A549 (cell line): ENCODE measurements around the gene GTF3C1. TPM values are rescaled to one million over a fixed set of nuclear protein-coding genes. Genes with fewer than 3 reads are reported as not detected.

ENCODE experiments used
- ATAC-seq, 2 experiments: fragments of 200-7000 bp in 1 of 2; fragments of >200 bp in 1 of 2; cut with Nextera tagmentation in 1 of 2; cut with Tn5 transposase in 1 of 2; 3 replicates each; pipeline versions ENCODE4 v1.8.0 to v1.9.1; 2018 to 2020; ENCODE audit warnings: mild to moderate bottlenecking in 1 of 2, moderate library complexity in 1 of 2
- CTCF ChIA-PET: fragments of 300-600 bp; sonication (Branson Sonifier 250); formaldehyde crosslinking; extraction: SDS; loops from one replicate; lab custom pipeline; 2021; ENCODE audit warnings: antibody characterized with exemption, inconsistent platforms; lab: Yijun Ruan, JAX
- POLR2A ChIA-PET: fragments of 350-600 bp; formaldehyde crosslinking; extraction: SDS; loops from one replicate; lab custom pipeline; 2021; ENCODE audit warnings: antibody characterized with exemption, inconsistent platforms; lab: Yijun Ruan, JAX
- DNase-seq, 2 experiments: peaks; one replicate each; pipeline versions ENCODE4 v3.0.0 to v3.0.0-alpha.2; 2011 to 2016; ENCODE audit warnings: low read depth in 1 of 2, low spot score in 1 of 2
- FAIRE-seq: peaks from 2 replicates; lab custom pipeline; 2011; peaks lifted over from hg19 to GRCh38; lab: Jason Lieb, UNC
- H3K27ac ChIP-seq, 2 experiments: fragments of >200 bp; sonication (Bioruptor Twin); formaldehyde crosslinking; 3 replicates each; pipeline ENCODE4 v1.5.1; 2016 to 2017
- H3K4me1 ChIP-seq: fragments of >200 bp; sonication (Bioruptor Twin); formaldehyde crosslinking; 3 replicates; pipeline ENCODE4 v1.6.1; 2016
- H3K4me2 ChIP-seq: fragments of >200 bp; sonication (Bioruptor Twin); formaldehyde crosslinking; 3 replicates; pipeline ENCODE4 v1.6.1; 2016
- H3K4me3 ChIP-seq: fragments of >200 bp; sonication (Bioruptor Twin); formaldehyde crosslinking; 3 replicates; pipeline ENCODE4 v1.5.1; 2016
- H3K9me3 ChIP-seq: fragments of >200 bp; sonication (Bioruptor Twin); formaldehyde crosslinking; 3 replicates; pipeline ENCODE4 v1.6.1; 2016
- ATOH8 ChIP-seq: fragments of 250-450 bp; sonication (Bioruptor Pico); IDR thresholded peaks from 2 replicates; pipeline ENCODE4 v1.5.0; 2020; ENCODE audit warnings: low read depth, mild to moderate bottlenecking, moderate library complexity
- BHLHE40 ChIP-seq: IDR thresholded peaks from 2 replicates; pipeline ENCODE4 v1.6.1; 2012; ENCODE audit warnings: low read depth, low read length, inconsistent platforms
- CBX2 ChIP-seq: fragments of 200-600 bp; sonication (generic); IDR thresholded peaks from 2 replicates; pipeline ENCODE4 v1.6.1; 2016; ENCODE audit warnings: low read depth, mild to moderate bottlenecking, borderline replicate concordance
- CBX8 ChIP-seq: fragments of 200-600 bp; sonication (generic); IDR thresholded peaks from 2 replicates; pipeline ENCODE4 v1.6.1; 2016
- CEBPB ChIP-seq, 2 experiments: fragments of >200 bp in 1 of 2; sonication (Bioruptor Twin) in 1 of 2; formaldehyde crosslinking in 1 of 2; IDR thresholded peaks; 2 replicates each; pipeline ENCODE4 v1.6.1; 2012 to 2016
- CHD2 ChIP-seq: fragments of 150-350 bp; IDR thresholded peaks from 2 replicates; pipeline ENCODE4 v1.6.1; 2014; ENCODE audit warnings: low read length; ENCODE audit not compliant: partially characterized antibody
- EHF ChIP-seq: fragments of 250-450 bp; sonication (Bioruptor Pico); IDR thresholded peaks from 2 replicates; pipeline ENCODE4 v1.5.0; 2020; ENCODE audit warnings: mild to moderate bottlenecking
- EP300 ChIP-seq, 2 experiments: fragments of >200 bp; sonication (Bioruptor Twin); formaldehyde crosslinking; IDR thresholded peaks; 2 replicates in 1 of 2; 3 replicates in 1 of 2; pipeline ENCODE4 v1.6.1; 2016 to 2017
- ESRRA ChIP-seq: fragments of 150-350 bp; IDR thresholded peaks from 2 replicates; pipeline ENCODE4 v1.6.1; 2014; ENCODE audit warnings: mild to moderate bottlenecking, low read length, borderline replicate concordance
- FOSB ChIP-seq: fragments of 250-450 bp; sonication (Bioruptor Pico); IDR thresholded peaks from 2 replicates; pipeline ENCODE4 v1.5.0; 2020; ENCODE audit warnings: mild to moderate bottlenecking, moderate library complexity
- FOSL2 ChIP-seq, 2 experiments: fragments of 450-650 bp in 1 of 2; fragments of >200 bp in 1 of 2; sonication (Bioruptor Twin) in 1 of 2; formaldehyde crosslinking; IDR thresholded peaks; 2 replicates each; pipeline versions ENCODE4 v1.5.0 to v1.6.1; 2016 to 2020; ENCODE audit warnings: mild to moderate bottlenecking in 1 of 2, moderate library complexity in 1 of 2
- FOXS1 ChIP-seq: fragments of 250-450 bp; sonication (Bioruptor Pico); IDR thresholded peaks from 2 replicates; pipeline ENCODE4 v1.5.0; 2020; ENCODE audit warnings: mild to moderate bottlenecking, moderate library complexity
- HES2 ChIP-seq: fragments of >200 bp; sonication (Bioruptor Twin); formaldehyde crosslinking; IDR thresholded peaks from 2 replicates; pipeline ENCODE4 v1.6.1; 2016
- HMGXB4 ChIP-seq: fragments of 250-450 bp; sonication (Bioruptor Pico); IDR thresholded peaks from 2 replicates; pipeline ENCODE4 v1.5.0; 2021; ENCODE audit warnings: mild to moderate bottlenecking, moderate library complexity, borderline replicate concordance
- HOXA7 ChIP-seq: fragments of 250-450 bp; sonication (Bioruptor Pico); IDR thresholded peaks from 2 replicates; pipeline ENCODE4 v1.5.0; 2020; ENCODE audit warnings: mild to moderate bottlenecking, moderate library complexity
- KDM1A ChIP-seq: fragments of 200-600 bp; sonication (generic); IDR thresholded peaks from 2 replicates; pipeline ENCODE4 v1.6.1; 2016; ENCODE audit warnings: low read depth, mild to moderate bottlenecking
- KDM5A ChIP-seq: fragments of 200-600 bp; sonication (generic); IDR thresholded peaks from 2 replicates; pipeline ENCODE4 v1.6.1; 2016; ENCODE audit warnings: antibody characterized with exemption, mild to moderate bottlenecking
- MAX ChIP-seq: IDR thresholded peaks from 2 replicates; pipeline ENCODE4 v1.6.1; 2012
- MAZ ChIP-seq: fragments of 150-350 bp; IDR thresholded peaks from 2 replicates; pipeline ENCODE4 v1.6.1; 2014; ENCODE audit warnings: antibody characterized with exemption, low read depth, low read length, borderline replicate concordance
- NPAS2 ChIP-seq: fragments of 250-450 bp; sonication (Bioruptor Pico); IDR thresholded peaks from 2 replicates; pipeline ENCODE4 v1.8.0; 2022; ENCODE audit warnings: mild to moderate bottlenecking, moderate library complexity, borderline replicate concordance
- NR3C1 ChIP-seq: fragments of >200 bp; sonication (Bioruptor Twin); formaldehyde crosslinking; IDR thresholded peaks from 3 replicates; pipeline ENCODE4 v1.6.1; 2017
- PHF8 ChIP-seq: fragments of 200-600 bp; sonication (generic); IDR thresholded peaks from 2 replicates; pipeline ENCODE4 v1.6.1; 2016; ENCODE audit warnings: low read depth, mild to moderate bottlenecking, antibody characterized with exemption, moderate library complexity, borderline replicate concordance
- POLR2A ChIP-seq: IDR thresholded peaks from 2 replicates; pipeline ENCODE4 v1.6.1; 2012; ENCODE audit warnings: mild to moderate bottlenecking, low read length
- POLR2AphosphoS2 ChIP-seq: conservative IDR thresholded peaks from 2 replicates; pipeline ENCODE4 v1.6.1; 2012; ENCODE audit warnings: low read length, improper control_type of control experiment, inconsistent platforms
- RCOR1 ChIP-seq: fragments of 150-350 bp; IDR thresholded peaks from 2 replicates; pipeline ENCODE4 v1.6.1; 2014; ENCODE audit warnings: antibody characterized with exemption, low read length, low read depth
- RFX5 ChIP-seq: fragments of 450-650 bp; IDR thresholded peaks from 2 replicates; pipeline ENCODE4 v1.7.1; 2014; ENCODE audit warnings: antibody characterized with exemption, mild to moderate bottlenecking, moderate library complexity
- SREBF2 ChIP-seq: fragments of 450-650 bp; IDR thresholded peaks from 2 replicates; pipeline ENCODE4 v1.6.1; 2014; ENCODE audit warnings: mild to moderate bottlenecking, moderate library complexity
- ZC3H11A ChIP-seq: fragments of 450-650 bp; IDR thresholded peaks from 2 replicates; pipeline ENCODE4 v1.6.1; 2014; ENCODE audit warnings: antibody characterized with exemption, mild to moderate bottlenecking
- ZNF302 ChIP-seq: fragments of 250-450 bp; sonication (Bioruptor Pico); IDR thresholded peaks from 2 replicates; pipeline ENCODE4 v1.9.0; 2021; ENCODE audit warnings: inconsistent platforms, mild to moderate bottlenecking, moderate library complexity
- WGBS: methylation state at CpG from one replicate; pipeline ENCODE4 v1.1.6; 2017; ENCODE audit errors: missing lambda C conversion rate; 5-methylcytosine and 5-hydroxymethylcytosine counted together
- polyA plus RNA-seq, 4 experiments: library from polyadenylated mRNA; depleted of rRNA in 3 of 4; stranded (reverse); fragments of >200 nt; fragmentation: RNase III in 1 of 4; extraction: RNeasy Plus Mini Kit Qiagen cat#74134 plus additional on column Dnase treatment in 1 of 4; gene quantifications; 2 replicates in 3 of 4; 3 replicates in 1 of 4; pipeline ENCODE4 v1.2.3, GENCODE V29; 2011 to 2017
- TF ChIP-seq, protein P1 (sequence below): IDR thresholded peaks from 2 replicates; pipeline ENCODE4 v1.6.1; 2012; ENCODE audit warnings: low read depth, borderline replicate concordance

The GTF3C1 gene
- polyA plus RNA-seq, 2 of the 4 experiments (the other 2 are of a cell fraction) = 41.6 to 54.2 TPM

GRCh38 chr16:27441276-27441675, 108.4 kb downstream of the GTF3C1 start:
- no peak overlapping the region for H3K27ac ChIP-seq
- H3K9me3 ChIP-seq = peaks cover 19% of the 10 kb centered on the region
- POLR2A ChIA-PET = no interaction called here
- TF ChIP-seq RCOR1 = no peak
- TF ChIP-seq CEBPB (IDR thresholded peaks at IDR 0.05) = no peak
- no peak for TF ChIP-seq HES2
- no peak for TF ChIP-seq CBX8
- no peak for TF ChIP-seq MAZ
- TF ChIP-seq PHF8 = no peak
- no peak for TF ChIP-seq FOSB (CRISPR knock-in tag)
- no peak for TF ChIP-seq CBX2
- TF ChIP-seq ATOH8 (CRISPR knock-in tag) = no peak
- no peak for TF ChIP-seq KDM1A
- TF ChIP-seq NR3C1 = no peak
- TF ChIP-seq ZNF302 (CRISPR knock-in tag) = no peak
- TF ChIP-seq ESRRA = no peak
- no peak for TF ChIP-seq CHD2
- no peak for TF ChIP-seq ZC3H11A
- no peak for TF ChIP-seq HMGXB4 (CRISPR knock-in tag)
- no peak for TF ChIP-seq BHLHE40
- no peak for TF ChIP-seq RFX5
- no peak for TF ChIP-seq POLR2A
- TF ChIP-seq HOXA7 (CRISPR knock-in tag) = no peak
- H3K4me1 ChIP-seq = no peaks in the 10 kb centered on the region
- whole genome bisulfite sequencing = 45% methylated on average over 5 of the region's 5 CpGs
- H3K4me2 ChIP-seq = no peak overlapping the region
- DNase-seq (no peak), FAIRE-seq (no peak), ATAC-seq (no peak)
- CTCF ChIA-PET = no interaction called here
- no peak overlapping the region for H3K4me3 ChIP-seq

GRCh38 chr16:27439271-27440018, 110.3 kb downstream of the GTF3C1 start:
- peaks cover 7% of the 10 kb centered on the region for H3K9me3 ChIP-seq
- ChIA-PET POLR2A (no interaction called here), CTCF (interaction anchor here (1.2 to 1.5 kb wide), 3 partner anchors 17 to 286 kb away, joined by 3 to 4 read pairs (median 3); no protein-coding TSS in a partner anchor)
- no peak overlapping the region for H3K4me2 ChIP-seq
- no peak for FAIRE-seq
- no peak for TF ChIP-seq MAX
- TF ChIP-seq RCOR1 = no peak
- no peak for TF ChIP-seq SREBF2
- TF ChIP-seq POLR2A = no peak
- TF ChIP-seq ZC3H11A = no peak
- TF ChIP-seq, protein P1, sequence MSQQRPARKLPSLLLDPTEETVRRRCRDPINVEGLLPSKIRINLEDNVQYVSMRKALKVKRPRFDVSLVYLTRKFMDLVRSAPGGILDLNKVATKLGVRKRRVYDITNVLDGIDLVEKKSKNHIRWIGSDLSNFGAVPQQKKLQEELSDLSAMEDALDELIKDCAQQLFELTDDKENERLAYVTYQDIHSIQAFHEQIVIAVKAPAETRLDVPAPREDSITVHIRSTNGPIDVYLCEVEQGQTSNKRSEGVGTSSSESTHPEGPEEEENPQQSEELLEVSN = no peak
- TF ChIP-seq KDM5A = no peak
- no peak for TF ChIP-seq POLR2AphosphoS2
- no peak for TF ChIP-seq NPAS2 (CRISPR knock-in tag)
- no peak for TF ChIP-seq EHF (CRISPR knock-in tag)
- no peak for TF ChIP-seq FOSL2 (IDR thresholded peaks at IDR 0.05)
- TF ChIP-seq FOSL2 (CRISPR knock-in tag; IDR thresholded peaks at IDR 0.05) = no peak
- TF ChIP-seq EP300 (IDR thresholded peaks at IDR 0.05) = no peak
- no peak for TF ChIP-seq ZNF302 (CRISPR knock-in tag)
- TF ChIP-seq HES2 = no peak
- TF ChIP-seq HOXA7 (CRISPR knock-in tag) = no peak
- TF ChIP-seq FOXS1 = no peak
- no peaks in the 10 kb centered on the region for H3K4me1 ChIP-seq
- no peak for ATAC-seq
- H3K27ac ChIP-seq = no peak overlapping the region
- H3K4me3 ChIP-seq = no peak overlapping the region
- WGBS = 44% methylated on average over 18 of the region's 18 CpGs
- DNase-seq = no peak
